Thoracic aorta (tissue), 2 donors: Measurements from ENCODE around the gene SENP1. TPM values are rescaled to one million over a fixed set of nuclear protein-coding genes. Genes with fewer than 3 reads are reported as not detected.
A peak's percentile ranks its signal among the peaks of the same experiment; 100 is the strongest.

Experiments used
- ATAC-seq: fragments of 150-250 bp; one replicate; pipeline ENCODE4 v1.8.0; 2017; ENCODE audit warnings: low read depth; ENCODE audit not compliant: insufficient number of reproducible peaks, low FRiP score
- DNase-seq: peaks from one replicate; pipeline ENCODE4 v3.0.0-alpha.2; 2020; ENCODE audit warnings: low spot score
- H3K27ac ChIP-seq, 2 donors: fragments of 200-600 bp; sonication (generic); 1 replicate in 1 of 2; 2 replicates in 1 of 2; pipeline ENCODE4 v1.5.1; 2016; ENCODE audit warnings: mild to moderate bottlenecking in 2 of 2, moderate library complexity in 2 of 2
- H3K27me3 ChIP-seq: fragments of 200-600 bp; sonication (generic); replicated peaks from 2 replicates; pipeline ENCODE4 v1.6.0; 2016; ENCODE audit warnings: mild to moderate bottlenecking; ENCODE audit not compliant: insufficient read depth
- H3K36me3 ChIP-seq: fragments of 200-600 bp; sonication (generic); one replicate; pipeline ENCODE4 v1.5.1; 2016
- H3K4me1 ChIP-seq, 2 donors: fragments of 200-600 bp; sonication (generic); 1 replicate in 1 of 2; 2 replicates in 1 of 2; pipeline versions ENCODE4 v1.5.1 to v1.6.0; 2016; ENCODE audit warnings: low read depth in 2 of 2, mild to moderate bottlenecking in 1 of 2; ENCODE audit not compliant: control insufficient read depth in 1 of 2
- H3K4me3 ChIP-seq: fragments of 200-600 bp; sonication (generic); 2 replicates; pipeline ENCODE4 v1.5.1; 2016; ENCODE audit warnings: mild to moderate bottlenecking
- H3K9me3 ChIP-seq: fragments of 200-600 bp; sonication (generic); 2 replicates; pipeline ENCODE4 v1.5.1; 2016
- CTCF ChIP-seq: fragments of 200-600 bp; sonication (generic); IDR thresholded peaks from one replicate; pipeline ENCODE4 v1.5.1; 2019; ENCODE audit warnings: antibody characterized with exemption
- total RNA-seq, 2 donors: library from RNA; depleted of rRNA; stranded (reverse); fragments of >200 nt; gene quantifications; one replicate each; pipeline versions ENCODE4 v1.1.0 to v1.2.3, GENCODE V29; 2016

SENP1 gene
- total RNA-seq, 2 donors from 2014 or later = 23.2 to 24.6 TPM

DNA sequence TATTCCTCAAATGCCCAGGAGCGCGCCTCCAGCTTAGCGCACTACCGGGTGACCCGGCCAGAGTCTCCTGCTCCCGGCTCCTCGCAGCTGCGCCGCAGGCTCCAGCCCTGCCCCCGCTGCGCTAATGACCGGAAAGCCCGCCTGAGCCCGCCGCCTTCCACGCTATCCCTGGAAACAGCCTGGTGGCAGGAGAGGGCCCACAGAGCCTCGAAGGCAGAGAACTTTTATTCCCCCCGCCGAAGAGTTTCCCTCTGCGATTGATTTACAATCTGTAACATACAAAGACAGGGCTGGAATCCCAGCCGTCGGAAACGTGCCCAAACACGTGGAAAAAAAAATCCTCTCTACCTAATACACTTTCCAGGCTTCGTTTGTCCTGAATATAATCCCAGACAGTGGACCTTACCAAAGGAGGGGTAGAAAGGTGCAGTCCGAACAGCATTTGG is 103.1 kb downstream of the SENP1 start:
- Histone ChIP-seq H3K36me3 (no peaks in the 10 kb centered on the region), H3K4me1 (peaks cover 19 to 47% of the 10 kb centered on the region in 2 donors), H3K4me3 (peak overlapping the region; percentile 79), H3K27ac (no peak overlapping the region), H3K27me3 (peaks cover 19% of the 10 kb centered on the region), H3K9me3 (no peaks in the 10 kb centered on the region)
- ATAC-seq = no peak
- no peak for TF ChIP-seq CTCF
- DNase-seq = no peak

DNA sequence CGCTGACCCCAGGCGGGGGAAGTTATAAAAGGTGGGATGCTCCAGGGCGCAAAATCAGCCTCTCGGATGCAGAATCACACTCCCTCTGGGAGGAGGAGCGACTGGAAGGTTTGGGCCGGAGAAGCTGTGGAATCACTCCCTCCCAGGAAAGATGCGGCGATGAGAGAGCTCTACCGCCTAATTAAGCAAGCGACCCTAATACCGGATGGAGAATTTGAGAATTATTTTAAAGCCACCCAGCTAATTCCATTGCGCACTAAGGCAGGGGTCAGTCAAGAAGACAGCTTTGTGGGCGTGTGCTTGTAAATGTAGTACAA is 103.5 kb downstream of the SENP1 start:
- Histone ChIP-seq H3K36me3 (no peaks in the 10 kb centered on the region), H3K27ac (no peak overlapping the region), H3K9me3 (no peaks in the 10 kb centered on the region), H3K4me3 (peak overlapping the region; percentile 79), H3K4me1 (peaks cover 19 to 47% of the 10 kb centered on the region in 2 donors), H3K27me3 (peaks cover 19% of the 10 kb centered on the region)
- DNase-seq = no peak
- no peak for TF ChIP-seq CTCF
- no peak for ATAC-seq

DNA sequence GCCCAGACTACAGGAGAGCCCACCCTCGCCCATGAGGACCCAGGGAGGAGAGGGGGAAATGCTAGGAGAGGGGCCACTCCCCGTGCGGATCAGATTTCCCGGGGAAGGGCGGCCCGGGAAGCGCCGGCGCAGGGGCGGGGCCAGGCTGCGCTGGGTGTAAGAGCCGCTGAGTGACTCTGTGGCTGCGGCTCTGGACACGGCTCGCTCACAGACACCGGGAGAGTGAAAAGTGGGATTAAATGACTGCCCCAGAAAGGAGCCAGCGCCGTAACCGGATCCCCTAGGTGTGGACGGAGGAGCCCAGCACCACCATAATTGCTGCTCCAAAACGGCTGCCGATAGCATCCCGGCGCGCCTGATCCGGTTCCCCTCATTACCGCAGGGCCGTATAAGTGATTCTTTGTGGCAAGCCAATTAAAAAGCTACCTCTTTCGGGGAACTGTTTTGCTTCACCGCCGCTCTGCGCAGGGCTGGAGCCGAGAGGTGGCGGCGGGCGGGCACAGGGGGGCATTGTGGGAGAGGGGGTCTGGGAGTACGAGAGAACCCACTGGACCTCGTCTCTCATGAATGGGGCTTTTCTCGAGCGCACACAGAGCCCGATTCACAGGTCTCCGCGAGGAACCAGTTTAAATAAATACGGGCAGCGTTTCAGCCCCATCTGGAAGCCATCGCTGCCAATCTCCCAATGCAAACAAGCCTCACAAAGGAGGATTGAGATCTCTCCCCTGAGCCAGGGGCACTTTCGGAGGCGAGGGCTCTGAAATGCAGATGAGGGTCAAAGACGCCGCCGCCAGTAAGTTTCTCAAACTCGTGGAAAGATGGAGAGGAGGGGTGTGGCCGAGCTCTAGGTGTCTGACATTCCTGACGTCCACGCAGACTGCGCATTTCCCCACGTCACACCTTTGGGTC is 104.1 kb downstream of the SENP1 start:
- H3K27ac ChIP-seq = peak overlapping the region in 1 of 2 donors; percentile 32
- TF ChIP-seq CTCF = no peak
- no peak for ATAC-seq
- H3K4me3 ChIP-seq = peak overlapping the region; percentile 79
- no peaks in the 10 kb centered on the region for H3K9me3 ChIP-seq
- peaks cover 14% of the 10 kb centered on the region for H3K27me3 ChIP-seq
- H3K4me1 ChIP-seq = peaks cover 19 to 47% of the 10 kb centered on the region in 2 donors
- no peak for DNase-seq
- no peaks in the 10 kb centered on the region for H3K36me3 ChIP-seq

DNA sequence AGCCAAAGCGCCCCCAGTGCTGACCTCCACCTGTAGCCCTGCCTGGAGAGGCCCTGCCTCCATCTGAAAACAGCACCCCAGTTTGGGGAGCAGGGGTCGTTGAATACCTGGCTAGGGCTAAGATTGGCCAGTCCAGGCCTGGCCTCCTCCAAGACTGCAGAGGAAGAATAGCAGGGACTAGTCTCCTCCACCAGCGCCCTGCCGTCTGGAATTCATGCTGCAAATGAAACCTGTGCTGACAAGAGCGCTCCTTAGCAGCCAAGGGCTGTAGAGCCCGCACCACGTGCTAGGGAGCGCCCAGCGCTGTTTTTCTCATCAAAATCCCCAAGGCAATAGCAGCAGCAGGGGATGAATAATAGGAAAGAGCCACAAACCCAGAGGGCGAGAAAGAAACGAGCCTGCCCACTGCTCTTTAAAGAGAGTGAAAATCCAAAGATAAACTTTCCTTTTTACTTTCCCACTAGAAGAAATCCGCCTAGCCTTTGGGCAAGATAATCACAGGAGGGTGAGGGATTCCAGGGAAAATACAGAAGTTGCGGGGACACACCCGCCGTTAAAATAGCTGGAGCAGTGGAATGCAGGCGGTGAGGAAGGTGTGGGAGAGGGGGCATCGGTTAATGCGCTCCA is 104.9 kb downstream of the SENP1 start:
- peak overlapping the region in 1 of 2 donors; percentile 32 for H3K27ac ChIP-seq
- no peak for DNase-seq
- TF ChIP-seq CTCF = no peak
- H3K27me3 ChIP-seq = peaks cover 10% of the 10 kb centered on the region
- no peaks in the 10 kb centered on the region for H3K36me3 ChIP-seq
- peaks cover 19 to 47% of the 10 kb centered on the region in 2 donors for H3K4me1 ChIP-seq
- no peaks in the 10 kb centered on the region for H3K9me3 ChIP-seq
- no peak for ATAC-seq
- peak overlapping the region; percentile 79 for H3K4me3 ChIP-seq

DNA sequence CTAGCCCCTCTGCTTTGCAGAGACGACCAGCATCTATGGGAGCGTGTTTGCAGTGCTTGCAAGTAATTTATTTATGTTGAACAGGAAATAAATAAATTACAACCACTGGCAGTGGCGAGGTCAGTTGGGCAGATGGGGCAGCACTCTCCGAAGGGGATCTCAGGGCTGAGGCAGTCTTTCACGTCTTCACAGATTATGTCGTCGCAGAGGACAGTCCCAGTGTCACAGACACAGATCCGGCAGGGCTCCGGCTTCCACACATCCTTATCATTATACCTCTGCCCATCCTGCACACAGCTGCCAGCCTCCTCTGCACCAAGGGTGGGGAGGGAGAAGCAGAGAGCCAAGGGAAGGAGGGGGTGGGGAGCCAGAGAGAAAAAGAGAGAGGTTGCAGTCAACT is 106.1 kb downstream of the SENP1 start:
- TF ChIP-seq CTCF = no peak
- ATAC-seq (no peak), DNase-seq (no peak)
- Histone ChIP-seq H3K4me3 (no peak overlapping the region), H3K4me1 (peaks cover 19 to 39% of the 10 kb centered on the region in 2 donors), H3K27ac (no peak overlapping the region), H3K27me3 (peaks cover 5% of the 10 kb centered on the region), H3K9me3 (no peaks in the 10 kb centered on the region), H3K36me3 (no peaks in the 10 kb centered on the region)
